Left lung (tissue), 10 donors: Measurements from ENCODE around the gene ZNF536. TPM values are rescaled to one million over a fixed set of nuclear protein-coding genes. Genes with fewer than 3 reads are reported as not detected.

Experiments used
- ATAC-seq: fragments of 200-7000 bp; cut with Tn5 transposase; one replicate; pipeline ENCODE4 v1.9.1; 2020; ENCODE audit warnings: moderate library complexity
- DNase-seq, 4 donors: peaks; one replicate each; pipeline ENCODE4 v3.0.0-alpha.2; 2013 to 2020
- H3K27ac ChIP-seq, 2 donors: fragments of 200-600 bp; sonication (generic) in 1 of 2; one replicate each; pipeline versions ENCODE4 v1.5.0 to v1.8.0; 2020 to 2021
- H3K27me3 ChIP-seq, 2 donors: fragments of 200-600 bp; sonication (generic) in 1 of 2; one replicate each; pipeline versions ENCODE4 v1.5.0 to v1.8.0; 2020 to 2021
- H3K36me3 ChIP-seq, 2 donors: fragments of 200-600 bp; sonication (generic) in 1 of 2; one replicate each; pipeline versions ENCODE4 v1.5.0 to v1.8.0; 2020 to 2021
- H3K4me1 ChIP-seq, 2 donors: fragments of 200-600 bp; one replicate each; pipeline ENCODE4 v1.8.0; 2021
- H3K4me3 ChIP-seq, 2 donors: fragments of 200-600 bp; sonication (generic) in 1 of 2; one replicate each; pipeline versions ENCODE4 v1.5.0 to v1.8.0; 2020 to 2021; ENCODE audit warnings: mild to moderate bottlenecking in 1 of 2
- H3K9me3 ChIP-seq, 2 donors: fragments of 200-600 bp; sonication (generic) in 1 of 2; one replicate each; pipeline versions ENCODE4 v1.5.0 to v1.8.0; 2020 to 2021
- CTCF ChIP-seq, 2 donors: fragments of 200-600 bp; sonication (generic) in 1 of 2; IDR thresholded peaks; one replicate each; pipeline versions ENCODE4 v1.5.0 to v1.8.0; 2021; ENCODE audit warnings: antibody characterized with exemption in 2 of 2
- intact Hi-C, 2 donors: fragments of 100-400 bp; cut with DNase I; formaldehyde crosslinking; loops; one replicate each; pipeline versions ENCODE4 v1.11.2 to v1.14.2; 2022
- polyA plus RNA-seq, 6 donors: library from polyadenylated mRNA; unstranded; fragments of 120-200 nt; gene quantifications; one replicate each; pipeline ENCODE4 v1.2.1, GENCODE V29; 2013; ENCODE audit not compliant: insufficient read length in 6 of 6
- total RNA-seq, 2 donors: library from RNA; stranded (reverse); fragmentation: NEBNext Ultra II Directional; extraction: Animal tissue kit (Norgen Biotek cat#: 25700); gene quantifications; one replicate each; pipeline ENCODE4 v1.2.1, GENCODE V29; 2021
- donor health status: DM: no; HTN: yes; CAD: no.
- donor health status: DM: no; HTN: no; CAD: no.

Gene ZNF536
- total and polyA plus RNA-seq, 8 donors = 0.50 to 6.5 (median 3.6) TPM

DNA sequence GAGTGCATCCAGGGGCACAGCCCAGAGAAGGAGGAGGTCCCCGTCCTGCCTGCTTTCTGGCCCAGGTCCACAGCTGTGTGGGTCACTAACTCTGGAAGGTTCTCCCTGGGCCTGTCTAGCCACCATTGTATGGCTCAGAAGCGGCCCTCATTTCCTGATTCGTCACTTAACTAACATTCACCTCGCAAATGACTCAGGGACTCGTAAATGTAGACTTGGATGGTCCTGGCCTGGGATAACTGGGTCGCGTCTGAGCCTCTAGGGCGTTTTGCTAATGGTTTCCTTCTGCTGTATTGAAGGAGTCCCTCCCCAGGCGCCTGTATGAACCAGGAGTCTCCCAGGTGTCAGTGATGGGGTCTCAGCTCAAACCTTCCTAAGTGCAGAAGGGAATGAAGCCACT lies 162.8 kb downstream of the ZNF536 start:
- no peaks in the 10 kb centered on the region for H3K4me1 ChIP-seq
- TF ChIP-seq CTCF (IDR thresholded peaks at IDR 0.05) = no peak
- H3K4me3 ChIP-seq = no peak overlapping the region
- DNase-seq = no peak
- H3K9me3 ChIP-seq = no peaks in the 10 kb centered on the region
- H3K27me3 ChIP-seq = peaks cover 0 to 11% of the 10 kb centered on the region in 2 donors
- no peaks in the 10 kb centered on the region for H3K36me3 ChIP-seq
- no peak for ATAC-seq
- no peak overlapping the region for H3K27ac ChIP-seq
- intact Hi-C loops = no loop called here

- DNase-seq (no peak), ATAC-seq (no peak)
- Histone ChIP-seq H3K36me3 (no peaks in the 10 kb centered on the region), H3K9me3 (no peaks in the 10 kb centered on the region), H3K4me3 (no peak overlapping the region), H3K27me3 (peaks cover 0 to 19% of the 10 kb centered on the region in 2 donors), H3K27ac (no peak overlapping the region), H3K4me1 (no peaks in the 10 kb centered on the region)
- intact Hi-C loops = no loop called here
- no peak for TF ChIP-seq CTCF (IDR thresholded peaks at IDR 0.05)
Measured at GRCh38 chr19:30536975-30537374, 164.8 kb downstream of the ZNF536 start.

GRCh38 chr19:30539315-30539714 lies 167.1 kb downstream of the ZNF536 start:
- intact Hi-C loops = no loop called here
- ATAC-seq (no peak), DNase-seq (no peak)
- no peak overlapping the region for H3K27ac ChIP-seq
- no peaks in the 10 kb centered on the region for H3K9me3 ChIP-seq
- H3K36me3 ChIP-seq = no peaks in the 10 kb centered on the region
- no peak for TF ChIP-seq CTCF (IDR thresholded peaks at IDR 0.05)
- H3K4me1 ChIP-seq = no peaks in the 10 kb centered on the region
- H3K4me3 ChIP-seq = no peak overlapping the region
- peaks cover 0 to 19% of the 10 kb centered on the region in 2 donors for H3K27me3 ChIP-seq

DNA sequence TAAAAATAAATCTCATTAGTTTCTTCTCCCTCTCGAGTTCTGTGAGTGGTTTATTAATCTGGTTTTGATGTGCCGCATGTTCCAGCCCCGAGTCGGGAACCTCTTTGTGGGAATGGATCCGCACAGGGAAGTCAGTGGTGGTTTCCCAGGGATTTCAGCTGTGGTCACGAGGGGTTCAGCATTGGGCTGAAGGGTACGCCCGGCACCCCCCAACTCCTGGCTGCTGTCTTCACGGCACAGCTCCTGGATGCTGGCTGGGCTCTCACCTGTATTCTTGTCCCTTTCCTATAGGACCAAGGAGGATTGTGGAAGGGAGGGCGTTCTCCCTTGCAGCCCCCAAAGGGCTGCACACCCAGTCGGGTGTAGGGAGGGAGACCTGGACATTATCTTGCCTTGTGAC lies 167.8 kb downstream of the ZNF536 start:
- H3K36me3 ChIP-seq = no peaks in the 10 kb centered on the region
- ATAC-seq (no peak), DNase-seq (no peak)
- no peak overlapping the region for H3K27ac ChIP-seq
- H3K4me3 ChIP-seq = no peak overlapping the region
- peaks cover 0 to 19% of the 10 kb centered on the region in 2 donors for H3K27me3 ChIP-seq
- no peak for TF ChIP-seq CTCF (IDR thresholded peaks at IDR 0.05)
- no peaks in the 10 kb centered on the region for H3K4me1 ChIP-seq
- H3K9me3 ChIP-seq = no peaks in the 10 kb centered on the region
- intact Hi-C loops = no loop called here

DNA sequence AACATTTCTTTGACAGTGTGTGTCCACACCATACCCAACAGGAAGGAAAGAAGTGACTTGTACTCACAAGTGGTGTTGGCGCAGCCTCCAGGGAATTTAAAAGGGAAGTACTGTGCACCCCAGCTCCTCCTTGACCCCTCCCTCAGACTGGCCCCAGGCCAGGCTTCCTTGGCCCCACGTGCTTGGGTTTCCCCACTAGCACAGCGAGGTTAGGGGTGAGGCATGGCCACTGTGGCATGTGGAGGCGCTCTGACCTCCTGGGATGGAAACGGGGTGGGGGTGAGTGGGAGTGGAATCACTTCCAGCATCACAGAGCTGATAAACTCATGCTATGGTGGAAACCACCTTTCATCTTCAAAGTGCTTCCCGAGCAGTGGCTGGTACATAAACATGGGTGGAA lies 168.6 kb downstream of the ZNF536 start:
- Histone ChIP-seq H3K27ac (no peak overlapping the region), H3K27me3 (peaks cover 0 to 17% of the 10 kb centered on the region in 2 donors), H3K4me3 (no peak overlapping the region), H3K9me3 (no peaks in the 10 kb centered on the region), H3K36me3 (no peaks in the 10 kb centered on the region), H3K4me1 (no peaks in the 10 kb centered on the region)
- DNase-seq = no peak
- intact Hi-C loops = no loop called here
- no peak for TF ChIP-seq CTCF (IDR thresholded peaks at IDR 0.05)
- no peak for ATAC-seq
